Breast epithelium (tissue), 4 donors: ENCODE results near the gene LAMB3. TPM values are rescaled to one million over a fixed set of nuclear protein-coding genes. Genes with fewer than 3 reads are reported as not detected.

Experiments used
- DNase-seq, 2 donors: peaks; one replicate each; pipeline ENCODE4 v3.0.0-alpha.2; 2019; ENCODE audit warnings: low spot score in 2 of 2
- H3K27ac ChIP-seq, 2 donors: fragments of 200-600 bp; sonication (generic) in 1 of 2; one replicate each; pipeline ENCODE4 v1.5.1; 2016 to 2019; ENCODE audit warnings: mild to moderate bottlenecking in 1 of 2
- H3K27me3 ChIP-seq, 2 donors: fragments of 200-600 bp; sonication (generic) in 1 of 2; one replicate each; pipeline versions ENCODE4 v1.5.1 to v1.6.0; 2017 to 2019; ENCODE audit warnings: control low read depth in 1 of 2, mild to moderate bottlenecking in 1 of 2
- H3K36me3 ChIP-seq: fragments of 200-600 bp; one replicate; pipeline ENCODE4 v1.5.1; 2019
- H3K4me1 ChIP-seq, 2 donors: fragments of 200-600 bp; sonication (generic); one replicate each; pipeline ENCODE4 v1.5.1; 2016 to 2019; ENCODE audit warnings: control low read depth in 1 of 2
- H3K4me3 ChIP-seq, 3 donors: fragments of 200-600 bp; sonication (generic); 1 replicate in 2 of 3; 2 replicates in 1 of 3; pipeline ENCODE4 v1.5.1; 2016 to 2019; ENCODE audit warnings: mild to moderate bottlenecking in 3 of 3, moderate library complexity in 2 of 3
- H3K9me3 ChIP-seq, 2 donors: fragments of 200-600 bp; sonication (generic) in 1 of 2; one replicate each; pipeline ENCODE4 v1.5.1; 2016 to 2019; ENCODE audit warnings: control low read depth in 1 of 2
- POLR2A ChIP-seq: fragments of 450-650 bp; IDR thresholded peaks from one replicate; pipeline ENCODE4 v1.6.1; 2016; ENCODE audit warnings: antibody characterized with exemption, mild to moderate bottlenecking, moderate library complexity
- POLR2AphosphoS5 ChIP-seq, 3 donors: sonication (generic); formaldehyde crosslinking; IDR thresholded peaks; one replicate each; pipeline ENCODE4 v1.6.1; 2017; ENCODE audit warnings: antibody characterized with exemption in 3 of 3
- intact Hi-C: fragments of 100-400 bp; cut with DNase I; formaldehyde crosslinking; loops from one replicate; pipeline ENCODE4 v1.15.1; 2023; ENCODE audit warnings: low total_unique reads
- total RNA-seq, 3 donors: library from RNA; depleted of rRNA; stranded (reverse); fragments of >200 nt; gene quantifications; one replicate each; pipeline ENCODE4 v1.1.0, GENCODE V29; 2016
- TF ChIP-seq, protein P1 (sequence below), 3 donors: fragments of 450-650 bp; IDR thresholded peaks; one replicate each; pipeline ENCODE4 v1.5.1; 2016 to 2017; ENCODE audit warnings: antibody characterized with exemption in 3 of 3, mild to moderate bottlenecking in 3 of 3, moderate library complexity in 3 of 3

LAMB3 gene
- total RNA-seq, 3 donors from 2014 or later: 23.9 to 48.0 (median 35.6) TPM

DNA sequence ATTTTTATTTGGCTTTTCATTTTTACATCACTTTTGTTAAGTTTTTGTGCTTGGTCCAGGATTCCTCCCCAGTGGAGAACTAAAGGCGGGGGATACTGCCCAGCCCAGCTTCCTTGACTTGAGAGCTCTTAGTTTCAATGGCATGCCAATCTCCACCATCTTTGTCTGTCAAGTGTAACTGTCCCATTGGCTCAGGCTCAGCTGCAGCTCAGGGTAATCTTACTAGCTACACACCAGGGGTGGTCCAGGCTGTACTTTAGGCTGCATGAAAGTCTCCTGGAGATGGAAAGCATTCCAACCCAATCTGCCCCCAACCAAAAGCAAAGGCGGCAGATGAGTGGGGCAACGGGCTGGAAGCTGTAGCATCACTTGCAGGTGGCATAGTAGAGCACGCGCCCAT lies 37.3 kb downstream of the LAMB3 start:
- no peaks in the 10 kb centered on the region for H3K36me3 ChIP-seq
- H3K4me3 ChIP-seq: no peak overlapping the region
- TF ChIP-seq POLR2A: no peak
- no peak for TF ChIP-seq POLR2AphosphoS5 (IDR thresholded peaks at IDR 0.05)
- TF ChIP-seq, protein P1, sequence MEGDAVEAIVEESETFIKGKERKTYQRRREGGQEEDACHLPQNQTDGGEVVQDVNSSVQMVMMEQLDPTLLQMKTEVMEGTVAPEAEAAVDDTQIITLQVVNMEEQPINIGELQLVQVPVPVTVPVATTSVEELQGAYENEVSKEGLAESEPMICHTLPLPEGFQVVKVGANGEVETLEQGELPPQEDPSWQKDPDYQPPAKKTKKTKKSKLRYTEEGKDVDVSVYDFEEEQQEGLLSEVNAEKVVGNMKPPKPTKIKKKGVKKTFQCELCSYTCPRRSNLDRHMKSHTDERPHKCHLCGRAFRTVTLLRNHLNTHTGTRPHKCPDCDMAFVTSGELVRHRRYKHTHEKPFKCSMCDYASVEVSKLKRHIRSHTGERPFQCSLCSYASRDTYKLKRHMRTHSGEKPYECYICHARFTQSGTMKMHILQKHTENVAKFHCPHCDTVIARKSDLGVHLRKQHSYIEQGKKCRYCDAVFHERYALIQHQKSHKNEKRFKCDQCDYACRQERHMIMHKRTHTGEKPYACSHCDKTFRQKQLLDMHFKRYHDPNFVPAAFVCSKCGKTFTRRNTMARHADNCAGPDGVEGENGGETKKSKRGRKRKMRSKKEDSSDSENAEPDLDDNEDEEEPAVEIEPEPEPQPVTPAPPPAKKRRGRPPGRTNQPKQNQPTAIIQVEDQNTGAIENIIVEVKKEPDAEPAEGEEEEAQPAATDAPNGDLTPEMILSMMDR (IDR thresholded peaks at IDR 0.05): no peak
- no peak overlapping the region for H3K27ac ChIP-seq
- no peaks in the 10 kb centered on the region for H3K9me3 ChIP-seq
- DNase-seq: no peak
- no peaks in the 10 kb centered on the region for H3K27me3 ChIP-seq
- intact Hi-C loops: no loop called here
- H3K4me1 ChIP-seq: no peaks in the 10 kb centered on the region

DNA sequence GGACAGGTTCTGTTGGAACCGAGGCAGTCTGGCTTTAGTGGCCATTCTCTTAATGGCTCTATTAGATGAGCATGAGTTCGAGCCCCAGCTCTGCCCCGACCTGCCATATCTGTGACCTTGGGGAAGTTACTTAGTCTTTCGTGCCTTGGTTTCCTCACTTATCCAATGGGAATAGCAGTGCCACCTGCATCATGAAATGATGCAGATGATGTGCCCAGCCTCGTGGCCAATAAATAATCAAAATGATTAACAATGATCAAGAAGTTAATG lies 38.1 kb downstream of the LAMB3 start:
- Histone ChIP-seq H3K9me3 (no peaks in the 10 kb centered on the region), H3K27ac (no peak overlapping the region), H3K4me1 (no peaks in the 10 kb centered on the region), H3K36me3 (no peaks in the 10 kb centered on the region), H3K27me3 (no peaks in the 10 kb centered on the region), H3K4me3 (no peak overlapping the region)
- TF ChIP-seq POLR2AphosphoS5 (IDR thresholded peaks at IDR 0.05): no peak
- TF ChIP-seq, protein P1 (IDR thresholded peaks at IDR 0.05): no peak
- no peak for TF ChIP-seq POLR2A
- intact Hi-C loops: no loop called here
- DNase-seq: no peak

DNA sequence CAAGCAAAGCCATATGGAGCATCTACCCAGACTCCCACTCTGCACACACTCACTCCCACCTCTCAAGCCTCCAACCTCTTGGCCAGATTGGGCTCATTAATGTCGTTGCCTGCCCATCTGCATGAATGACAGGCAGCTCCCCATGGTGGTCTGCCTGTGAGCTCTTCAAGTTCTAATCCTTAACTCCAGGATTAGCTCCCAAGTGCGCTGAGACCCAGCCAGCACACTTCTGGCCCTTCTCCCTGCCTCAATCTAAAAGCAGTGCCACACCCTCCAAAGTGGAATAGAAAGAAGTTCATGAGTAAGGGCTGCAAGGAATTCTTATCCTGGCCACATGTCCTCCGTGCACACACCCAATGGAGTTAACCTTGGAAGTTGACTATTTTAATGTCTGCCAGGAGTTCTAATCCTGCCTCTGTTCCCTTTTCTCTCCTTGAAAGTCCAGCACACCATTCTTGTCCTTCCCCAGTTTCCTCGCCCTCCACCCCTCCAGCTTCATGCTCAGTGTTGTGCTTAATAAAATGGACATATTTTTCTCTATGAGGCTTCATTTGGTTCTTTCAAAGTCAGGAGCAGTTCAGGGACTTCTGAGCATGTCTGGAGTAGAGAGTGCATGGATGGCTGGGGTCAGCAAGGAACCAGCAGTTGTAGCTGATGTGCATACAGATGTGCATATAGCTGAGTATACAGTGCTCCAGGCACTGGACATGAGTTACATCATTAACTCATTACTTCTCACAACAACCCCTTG lies 38.6 kb downstream of the LAMB3 start:
- intact Hi-C loops: no loop called here
- TF ChIP-seq POLR2A (no peak), POLR2AphosphoS5 (IDR thresholded peaks at IDR 0.05) (no peak)
- TF ChIP-seq, protein P1 (IDR thresholded peaks at IDR 0.05): no peak

GRCh38 chr1:209612646-209613399 lies 39.4 kb downstream of the LAMB3 start:
- Histone ChIP-seq H3K36me3 (no peaks in the 10 kb centered on the region), H3K9me3 (no peaks in the 10 kb centered on the region), H3K4me3 (no peak overlapping the region), H3K27ac (no peak overlapping the region), H3K4me1 (no peaks in the 10 kb centered on the region), H3K27me3 (no peaks in the 10 kb centered on the region)
- intact Hi-C loops: no loop called here
- no peak for DNase-seq
- TF ChIP-seq POLR2AphosphoS5 (IDR thresholded peaks at IDR 0.05): no peak
- TF ChIP-seq POLR2A: no peak
- TF ChIP-seq, protein P1 (IDR thresholded peaks at IDR 0.05): no peak

More for the DNA sequence above, 38.6 kb downstream of the LAMB3 start:
- no peak for DNase-seq
- H3K27me3 ChIP-seq: no peaks in the 10 kb centered on the region
- no peaks in the 10 kb centered on the region for H3K4me1 ChIP-seq
- H3K4me3 ChIP-seq: no peak overlapping the region
- no peaks in the 10 kb centered on the region for H3K36me3 ChIP-seq
- no peaks in the 10 kb centered on the region for H3K9me3 ChIP-seq
- H3K27ac ChIP-seq: no peak overlapping the region
